ENCODE results near the gene SERPINE2. TPM values are rescaled to one million over a fixed set of nuclear protein-coding genes. Genes with fewer than 3 reads are reported as not detected.

Gene SERPINE2
- polyA plus RNA-seq, 5 donors = 79.3 to 111 (median 89.9) TPM

Other genes with a start within 250 kb of the SERPINE2 start
- 1 to 10 TPM; 3.5 to 6.5 (median 5.0) TPM for gene AP1S3, start 201.7 kb downstream of the SERPINE2 start, polyA plus RNA-seq (ENCODE audit: insufficient read depth in 1 of 5, insufficient read length in 5 of 5, low replicate concordance in 1 of 5)
- gene WDFY1, start 94.0 kb downstream of the SERPINE2 start, polyA plus RNA-seq (ENCODE audit: insufficient read depth in 1 of 5, insufficient read length in 5 of 5, low replicate concordance in 1 of 5) = 10 to 100 TPM; 53.7 to 78.0 (median 69.4) TPM
- 10 to 100 TPM; 25.8 to 30.5 (median 26.6) TPM for gene MRPL44, start 81.8 kb downstream of the SERPINE2 start, polyA plus RNA-seq (ENCODE audit: insufficient read depth in 1 of 5, insufficient read length in 5 of 5, low replicate concordance in 1 of 5)